Activated CD4-positive, alpha-beta T cell treated with anti-CD3 and anti-CD28 coated beads, Interleukin-2, amount 10 ng/mL, durations not matched to agents 24 days and 14 days (primary cell): ENCODE measurements around the gene CNOT3. TPM values are rescaled to one million over a fixed set of nuclear protein-coding genes. Genes with fewer than 3 reads are reported as not detected.

Source experiments
- DNase-seq: peaks from one replicate; pipeline ENCODE4 v3.0.0; 2022
- H3K27ac Mint-ChIP-seq: one replicate; pipeline ENCODE4 v1.8.0; 2022; ENCODE audit warnings: mild to moderate bottlenecking, mixed read lengths
- H3K27me3 Mint-ChIP-seq: one replicate; pipeline ENCODE4 v1.8.0; 2022; ENCODE audit warnings: mixed read lengths
- H3K36me3 Mint-ChIP-seq: one replicate; pipeline ENCODE4 v1.8.0; 2022; ENCODE audit warnings: low read depth, mild to moderate bottlenecking, mixed read lengths
- H3K4me1 Mint-ChIP-seq: one replicate; pipeline ENCODE4 v1.8.0; 2021; ENCODE audit warnings: mixed read lengths
- H3K4me3 Mint-ChIP-seq: one replicate; pipeline ENCODE4 v1.8.0; 2022; ENCODE audit warnings: mild to moderate bottlenecking, moderate library complexity, mixed read lengths
- H3K9me3 Mint-ChIP-seq: one replicate; pipeline ENCODE4 v1.8.0; 2021; ENCODE audit warnings: mixed read lengths
- intact Hi-C: fragments of 100-400 bp; cut with micrococcal nuclease; formaldehyde crosslinking; loops from one replicate; pipeline ENCODE4 v1.15.1; 2023
- total RNA-seq: library from RNA; stranded (reverse); gene quantifications from 2 replicates; pipeline ENCODE4 v1.2.3, GENCODE V29; 2022

Gene CNOT3
- total RNA-seq, 1 donor from 2014 or later = 64.5 TPM

DNA sequence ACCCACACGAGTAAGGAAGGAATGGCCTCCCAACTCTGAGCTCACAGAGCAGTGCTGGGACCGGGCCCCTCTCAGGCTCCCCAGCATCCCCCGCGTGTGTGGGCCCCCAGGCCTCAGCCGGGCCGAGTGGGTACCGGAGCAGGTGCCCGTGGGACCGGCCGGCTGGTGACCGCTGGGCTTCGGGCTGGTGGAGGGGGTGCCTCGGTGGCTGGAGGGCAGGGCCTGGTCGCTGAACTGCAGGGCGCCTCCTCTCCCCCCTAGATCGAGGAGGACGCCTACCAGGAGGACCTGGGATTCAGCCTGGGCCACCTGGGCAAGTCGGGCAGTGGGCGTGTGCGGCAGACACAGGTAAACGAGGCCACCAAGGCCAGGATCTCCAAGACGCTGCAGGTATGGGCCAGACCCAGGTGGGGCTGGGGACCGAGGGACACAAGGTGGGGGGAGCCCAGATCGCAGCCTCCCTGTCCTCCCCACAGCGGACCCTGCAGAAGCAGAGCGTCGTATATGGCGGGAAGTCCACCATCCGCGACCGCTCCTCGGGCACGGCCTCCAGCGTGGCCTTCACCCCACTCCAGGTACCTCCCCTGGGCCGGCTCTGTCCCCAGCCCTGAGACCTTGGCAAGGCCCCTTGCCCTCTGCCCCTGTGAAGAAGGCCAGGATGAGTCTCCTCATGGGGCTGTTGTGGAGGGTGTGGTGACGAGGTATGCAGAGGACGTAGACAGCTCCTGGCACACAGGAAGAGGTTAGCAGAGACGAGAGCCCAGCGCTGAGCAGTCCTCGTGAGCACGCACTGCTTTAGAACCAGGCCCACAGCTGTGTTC, 8.6 kb upstream of the CNOT3 start:
- H3K9me3 Mint-ChIP-seq = no peaks in the 10 kb centered on the region
- H3K27ac Mint-ChIP-seq = no peak overlapping the region
- DNase-seq = no peak
- intact Hi-C loops = no loop called here
- no peaks in the 10 kb centered on the region for H3K4me1 Mint-ChIP-seq
- no peak overlapping the region for H3K4me3 Mint-ChIP-seq
- H3K27me3 Mint-ChIP-seq = no peaks in the 10 kb centered on the region
- H3K36me3 Mint-ChIP-seq = peaks cover 33% of the 10 kb centered on the region

DNA sequence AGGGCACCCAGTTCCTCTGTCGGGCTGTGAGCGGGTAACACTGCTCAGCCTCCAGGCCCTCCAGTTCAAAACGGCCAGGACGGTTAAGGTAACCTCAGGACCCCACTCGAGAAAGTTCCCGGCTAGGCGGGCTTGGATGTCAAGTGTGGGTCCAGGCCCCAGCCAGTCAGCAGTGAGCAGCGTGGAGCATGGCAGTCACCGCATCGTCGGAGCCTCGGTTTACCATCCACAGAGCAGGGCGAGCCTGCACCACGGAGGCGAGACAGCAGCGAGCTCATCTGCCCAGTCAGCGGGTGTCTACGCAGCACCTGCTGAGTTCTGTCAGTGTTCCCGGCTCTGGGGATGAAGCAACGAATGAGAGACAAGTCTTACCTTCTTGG, 8.0 kb upstream of the CNOT3 start:
- Mint-ChIP-seq H3K27ac (no peak overlapping the region), H3K4me3 (no peak overlapping the region), H3K27me3 (no peaks in the 10 kb centered on the region), H3K9me3 (no peaks in the 10 kb centered on the region), H3K36me3 (peaks cover 29% of the 10 kb centered on the region), H3K4me1 (peaks cover 3% of the 10 kb centered on the region)
- no peak for DNase-seq
- intact Hi-C loops = no loop called here

DNA sequence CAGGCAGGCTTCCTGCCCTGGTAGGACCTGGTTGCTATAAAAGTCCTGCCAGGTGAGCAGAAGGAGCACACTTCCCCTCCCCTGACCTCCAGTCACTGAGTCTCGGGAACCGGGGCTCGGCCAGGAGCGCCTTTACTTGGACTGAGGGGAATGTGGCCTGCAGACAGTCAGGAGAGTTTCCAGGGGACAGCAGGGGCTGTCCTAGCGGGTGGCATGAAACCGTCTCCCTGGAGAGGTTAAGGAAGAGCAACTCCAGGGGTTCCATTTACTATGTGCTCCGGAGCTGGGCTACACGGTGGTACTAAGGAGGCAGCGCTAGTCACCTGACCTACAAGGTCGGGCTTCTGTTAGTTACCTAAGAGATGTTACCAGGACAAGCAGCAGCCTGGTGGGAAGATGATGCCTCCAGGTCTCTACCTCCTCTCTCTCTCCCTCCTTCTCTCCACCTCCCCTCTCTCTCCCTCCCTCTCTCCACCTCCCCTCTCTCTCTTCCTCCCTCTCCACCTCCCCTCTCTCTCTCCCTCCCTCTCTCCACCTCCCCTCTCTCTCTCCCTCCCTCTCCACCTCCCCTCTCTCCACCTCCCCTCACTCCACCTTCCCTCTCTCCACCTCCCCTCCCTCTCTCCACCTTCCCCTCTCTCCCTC, 4.1 kb upstream of the CNOT3 start:
- Mint-ChIP-seq H3K36me3 (peaks cover 10% of the 10 kb centered on the region), H3K27ac (no peak overlapping the region), H3K27me3 (no peaks in the 10 kb centered on the region), H3K9me3 (no peaks in the 10 kb centered on the region), H3K4me3 (no peak overlapping the region), H3K4me1 (peaks cover 15% of the 10 kb centered on the region)
- no peak for DNase-seq
- intact Hi-C loops = no loop called here

DNA sequence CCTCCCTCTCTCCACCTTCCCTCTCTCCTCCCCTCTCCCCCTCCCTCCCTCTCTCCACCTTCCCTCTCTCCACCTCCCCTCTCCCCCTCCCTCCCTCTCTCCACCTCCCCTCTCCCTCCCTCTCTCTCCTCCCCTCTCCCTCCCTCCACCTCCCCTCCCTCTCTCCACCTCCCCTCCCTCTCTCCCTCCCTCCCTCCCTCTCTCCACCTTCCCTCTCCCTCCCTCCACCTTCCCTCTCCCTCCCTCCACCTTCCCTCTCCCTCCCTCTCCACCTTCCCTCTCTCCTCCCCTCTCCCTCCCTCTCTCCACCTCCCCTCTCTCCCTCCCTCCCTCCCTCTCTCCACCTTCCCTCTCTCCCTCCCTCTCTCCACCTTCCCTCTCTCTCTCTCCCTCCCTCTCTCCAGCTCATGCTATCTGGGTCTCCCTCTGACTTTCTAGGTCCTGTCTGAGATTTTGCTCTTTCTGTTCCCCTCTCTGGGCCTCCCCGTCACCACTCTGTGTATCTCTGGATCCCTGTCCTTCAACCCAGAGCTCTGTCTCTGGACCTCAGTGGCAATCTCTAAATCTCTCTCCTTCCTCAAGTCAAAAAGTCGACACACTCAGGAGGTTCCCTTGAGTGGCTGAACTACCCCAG, 3.5 kb upstream of the CNOT3 start:
- no peak for DNase-seq
- Mint-ChIP-seq H3K9me3 (no peaks in the 10 kb centered on the region), H3K27me3 (no peaks in the 10 kb centered on the region), H3K36me3 (peaks cover 10% of the 10 kb centered on the region), H3K4me3 (peak overlapping the region; percentile 1), H3K27ac (no peak overlapping the region), H3K4me1 (peaks cover 21% of the 10 kb centered on the region)
- intact Hi-C loops = no loop called here

DNA sequence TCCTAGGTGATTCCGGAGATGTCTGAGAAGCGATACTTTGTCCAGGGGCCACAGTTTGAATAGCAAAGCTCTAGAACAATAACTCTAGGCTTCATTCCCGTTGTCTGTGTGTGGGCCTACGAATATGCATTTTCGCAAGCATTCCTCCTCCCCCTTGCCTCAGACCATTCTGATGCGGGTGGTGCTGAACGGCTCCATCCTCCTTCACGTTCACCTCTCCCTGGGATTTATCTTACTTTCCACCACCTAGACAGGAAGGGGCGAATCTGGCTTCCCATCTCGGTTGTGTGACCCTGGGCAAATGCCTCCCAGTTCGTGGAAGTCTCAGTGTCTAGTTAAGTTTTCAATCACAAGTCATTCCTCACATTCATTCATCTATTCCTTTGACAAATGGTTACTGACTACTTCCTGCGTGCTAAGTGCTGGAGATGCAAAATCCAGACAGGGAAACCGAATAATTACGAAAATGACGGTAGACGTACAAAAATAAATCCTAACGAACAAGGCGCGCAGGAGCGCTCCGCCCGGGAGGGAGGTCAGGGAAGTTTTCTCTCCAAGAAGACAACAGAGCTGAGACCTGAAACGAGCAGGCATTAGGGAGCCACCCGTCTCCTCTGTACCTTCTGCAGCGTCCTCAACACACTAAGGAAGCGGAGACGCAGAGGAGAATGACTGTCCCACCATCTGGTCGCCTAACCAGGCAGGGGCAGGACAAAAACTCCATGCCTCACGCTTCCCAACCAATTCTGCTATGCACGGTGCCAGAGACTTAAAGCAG, 1.3 kb upstream of the CNOT3 start:
- peak overlapping the region; percentile 79 for H3K27ac Mint-ChIP-seq
- no peak for DNase-seq
- H3K36me3 Mint-ChIP-seq = peaks cover 6% of the 10 kb centered on the region
- no peaks in the 10 kb centered on the region for H3K27me3 Mint-ChIP-seq
- peaks cover 36% of the 10 kb centered on the region for H3K4me1 Mint-ChIP-seq
- H3K4me3 Mint-ChIP-seq = peak overlapping the region; percentile 85
- no peaks in the 10 kb centered on the region for H3K9me3 Mint-ChIP-seq
- intact Hi-C loops = no loop called here

DNA sequence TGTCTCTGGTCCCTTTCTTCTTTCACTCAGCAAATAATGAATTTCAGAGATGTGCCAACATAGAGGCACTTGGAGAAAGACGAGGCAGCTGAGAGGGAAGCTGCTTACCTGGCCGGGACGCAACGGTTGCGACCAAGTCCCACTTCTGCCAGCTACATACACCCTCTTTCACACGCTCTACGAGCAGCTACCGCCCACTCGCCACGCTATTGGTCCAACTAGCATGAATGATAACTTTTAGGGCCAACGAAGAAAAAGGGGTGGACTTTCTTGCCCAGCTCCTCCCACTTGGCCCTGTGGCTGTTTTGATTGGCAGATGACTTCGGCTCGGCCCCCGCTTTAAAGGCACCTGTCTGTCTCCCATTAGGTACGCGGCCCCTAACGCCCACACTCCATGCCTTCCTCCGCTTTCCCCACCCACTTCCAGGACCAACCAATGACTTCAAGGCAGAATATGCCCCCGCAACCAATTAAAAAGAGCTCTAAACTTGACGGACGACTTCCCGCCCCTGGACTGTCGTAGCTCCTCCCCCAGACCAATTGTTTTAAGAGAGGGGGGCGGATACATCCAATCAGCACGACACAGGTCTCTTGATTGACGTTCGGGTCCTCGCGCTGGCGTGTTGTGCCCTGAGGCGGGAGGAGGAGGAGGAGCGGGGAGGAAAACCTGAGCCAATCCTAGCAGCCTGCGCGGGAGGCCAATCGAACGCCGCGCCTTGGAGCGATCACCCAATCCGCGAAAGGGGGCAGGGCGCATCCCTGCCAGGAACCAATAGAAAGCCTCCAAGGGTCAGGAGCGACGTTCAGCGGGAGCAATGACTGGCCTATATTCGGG, 481 bp upstream of the CNOT3 start:
- Mint-ChIP-seq H3K27ac (peak overlapping the region; percentile 79), H3K9me3 (no peaks in the 10 kb centered on the region)
- intact Hi-C loops = loop anchor here (1.0 kb wide), 6 partner anchors 22 to 327 kb away; partner anchors contain the start of genes LENG1, NDUFA3, PRPF31 and TFPT

DNA sequence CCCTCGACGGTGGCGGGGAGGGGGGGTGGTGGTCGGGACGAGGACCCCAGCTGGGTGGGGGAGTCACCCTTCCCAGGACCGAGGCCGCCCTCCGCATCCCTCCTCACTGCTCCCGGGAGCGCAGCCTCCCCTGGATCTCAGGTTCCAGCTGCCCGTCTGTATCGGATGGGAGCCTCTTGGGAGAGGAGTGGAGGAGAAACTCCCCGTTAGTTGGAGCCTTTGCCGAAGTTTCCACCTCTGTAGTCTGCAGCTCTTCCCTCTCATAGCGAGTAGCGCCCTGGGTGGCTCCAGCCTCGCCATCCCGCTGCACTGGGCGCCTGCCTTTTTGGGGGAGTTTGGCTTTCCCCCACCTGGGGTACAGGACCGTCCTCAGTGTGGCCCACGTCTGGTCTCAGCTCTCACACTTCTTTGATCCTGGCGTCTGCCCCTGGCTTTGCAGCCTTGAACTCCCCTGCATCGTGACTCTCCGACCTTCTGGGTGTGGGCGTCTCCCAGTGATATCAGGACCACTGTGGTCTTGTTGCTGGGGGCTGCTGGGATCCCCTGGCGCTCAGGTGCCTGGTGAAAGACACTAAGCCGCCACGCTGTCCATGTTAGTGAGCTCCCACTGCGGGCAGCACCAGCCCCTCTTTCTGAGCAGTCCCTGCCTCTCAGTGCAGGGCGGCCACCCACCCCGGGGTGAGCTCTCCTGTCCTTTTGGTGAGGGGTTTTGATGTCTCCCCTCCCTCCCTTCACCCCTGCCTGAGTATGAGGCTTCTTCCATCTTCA, 1.1 kb downstream of the CNOT3 start:
- Mint-ChIP-seq H3K4me1 (peaks cover 43% of the 10 kb centered on the region), H3K27ac (peak overlapping the region; percentile 95), H3K4me3 (peak overlapping the region; percentile 85), H3K36me3 (peaks cover 24% of the 10 kb centered on the region), H3K27me3 (no peaks in the 10 kb centered on the region), H3K9me3 (no peaks in the 10 kb centered on the region)
- intact Hi-C loops = no loop called here
- peak; percentile 68 for DNase-seq

More for the DNA sequence above, 481 bp upstream of the CNOT3 start:
- H3K27me3 Mint-ChIP-seq = no peaks in the 10 kb centered on the region
- H3K4me1 Mint-ChIP-seq = peaks cover 40% of the 10 kb centered on the region
- peaks cover 9% of the 10 kb centered on the region for H3K36me3 Mint-ChIP-seq
- DNase-seq = peak; percentile 100
- H3K4me3 Mint-ChIP-seq = peak overlapping the region; percentile 85

DNA sequence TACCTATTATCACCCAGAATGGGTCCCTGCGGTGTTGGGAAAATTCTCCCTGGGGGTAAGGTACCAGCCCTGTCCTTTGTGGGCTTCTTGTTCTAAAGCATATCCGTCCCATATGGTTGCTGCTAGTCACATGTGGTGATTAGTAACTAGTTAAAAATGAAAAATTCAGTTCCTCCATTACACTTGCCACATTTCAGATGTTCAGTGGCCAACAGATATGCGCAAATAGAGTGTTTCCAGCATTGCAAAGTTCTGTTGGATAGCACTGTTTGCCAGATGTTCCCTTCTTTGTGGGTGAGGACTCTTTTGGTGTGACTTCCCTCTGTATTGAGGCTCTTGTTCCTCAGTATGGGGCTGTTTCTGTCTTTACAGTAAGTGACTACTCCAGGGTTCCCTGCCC, 3.8 kb downstream of the CNOT3 start:
- Mint-ChIP-seq H3K4me1 (peaks cover 34% of the 10 kb centered on the region), H3K27me3 (no peaks in the 10 kb centered on the region), H3K4me3 (no peak overlapping the region), H3K36me3 (peaks cover 43% of the 10 kb centered on the region), H3K9me3 (no peaks in the 10 kb centered on the region), H3K27ac (no peak overlapping the region)
- DNase-seq = no peak
- intact Hi-C loops = no loop called here

DNA sequence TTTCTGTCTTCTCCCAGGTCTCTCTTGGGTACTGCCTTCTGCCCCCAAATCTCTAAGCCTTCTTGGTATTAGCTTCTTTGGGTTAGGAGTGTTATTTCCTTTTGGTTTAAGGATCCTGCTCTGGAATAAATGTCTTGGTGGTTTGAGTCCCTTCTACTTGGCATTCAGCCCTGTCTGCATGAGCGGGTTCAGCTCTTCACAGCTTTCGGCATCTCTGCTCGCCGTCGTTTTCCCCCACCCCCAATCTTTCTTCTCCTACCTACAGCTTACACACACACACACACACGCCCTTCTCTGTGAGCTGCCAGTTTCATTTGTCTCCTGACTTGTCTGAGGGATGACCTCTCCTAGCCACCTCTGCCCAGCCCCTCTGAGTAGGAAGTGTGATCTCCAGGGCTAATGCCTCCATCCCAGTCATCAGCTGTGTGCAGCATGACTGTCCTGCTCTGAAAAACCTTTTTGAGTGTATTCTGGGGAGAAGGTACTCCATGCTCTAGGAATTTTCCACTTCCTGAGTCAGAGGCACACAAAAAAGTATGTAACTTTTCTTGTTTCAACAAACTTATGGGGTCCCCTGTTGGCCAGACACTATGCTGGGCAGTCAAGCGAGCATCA, 4.7 kb downstream of the CNOT3 start:
- Mint-ChIP-seq H3K27me3 (no peaks in the 10 kb centered on the region), H3K4me3 (no peak overlapping the region), H3K9me3 (no peaks in the 10 kb centered on the region), H3K27ac (no peak overlapping the region), H3K4me1 (peaks cover 29% of the 10 kb centered on the region), H3K36me3 (peaks cover 50% of the 10 kb centered on the region)
- DNase-seq = no peak
- intact Hi-C loops = no loop called here

DNA sequence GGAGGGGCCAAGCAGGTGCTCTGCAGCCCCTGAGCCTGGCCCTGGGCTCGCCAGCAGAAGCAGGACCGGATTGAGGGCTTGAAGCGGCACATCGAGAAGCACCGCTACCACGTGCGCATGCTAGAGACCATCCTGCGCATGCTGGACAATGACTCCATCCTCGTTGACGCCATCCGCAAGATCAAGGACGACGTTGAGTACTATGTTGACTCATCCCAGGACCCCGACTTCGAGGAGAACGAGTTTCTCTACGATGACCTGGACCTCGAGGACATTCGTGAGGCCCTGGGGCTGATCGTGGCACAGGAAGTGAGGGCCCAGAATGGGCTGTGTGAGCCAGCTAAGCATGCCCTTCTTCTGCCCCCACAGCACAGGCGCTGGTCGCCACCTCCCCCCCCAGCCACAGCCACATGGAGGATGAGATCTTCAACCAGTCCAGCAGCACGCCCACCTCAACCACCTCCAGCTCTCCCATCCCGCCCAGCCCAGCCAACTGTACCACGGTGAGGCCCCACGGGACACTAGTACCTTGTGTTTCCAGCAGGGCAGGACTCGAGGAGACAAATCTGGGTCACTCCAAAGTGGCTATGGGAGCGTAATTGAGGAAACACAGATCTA, 8.1 kb downstream of the CNOT3 start:
- Mint-ChIP-seq H3K27me3 (no peaks in the 10 kb centered on the region), H3K4me1 (peaks cover 10% of the 10 kb centered on the region), H3K4me3 (no peak overlapping the region), H3K36me3 (peaks cover 64% of the 10 kb centered on the region), H3K27ac (no peak overlapping the region), H3K9me3 (no peaks in the 10 kb centered on the region)
- no peak for DNase-seq
- intact Hi-C loops = no loop called here

DNA sequence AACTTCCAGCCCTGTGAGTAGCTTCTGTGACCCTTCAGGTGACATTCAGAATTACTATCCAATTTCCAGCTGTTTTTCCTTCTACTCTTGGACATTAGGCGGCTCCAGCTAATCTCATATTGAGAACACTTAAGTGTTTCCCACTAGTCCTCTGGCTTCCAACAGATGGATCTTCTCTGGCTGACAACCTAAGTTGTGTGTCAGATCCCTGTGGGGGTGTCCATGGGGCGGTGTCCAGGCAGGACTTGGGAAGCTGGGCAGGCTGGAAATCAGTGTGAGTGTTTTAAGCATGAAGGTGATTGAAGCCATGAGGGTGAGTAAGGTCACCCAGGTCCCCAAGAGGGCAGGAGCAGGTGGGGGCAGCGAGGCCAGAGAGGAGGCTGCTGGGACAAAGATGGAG, 10.1 kb downstream of the CNOT3 start:
- Mint-ChIP-seq H3K4me1 (peaks cover 2% of the 10 kb centered on the region), H3K27me3 (no peaks in the 10 kb centered on the region), H3K9me3 (no peaks in the 10 kb centered on the region), H3K27ac (no peak overlapping the region), H3K36me3 (peaks cover 71% of the 10 kb centered on the region), H3K4me3 (no peak overlapping the region)
- DNase-seq = no peak
- intact Hi-C loops = no loop called here

DNA sequence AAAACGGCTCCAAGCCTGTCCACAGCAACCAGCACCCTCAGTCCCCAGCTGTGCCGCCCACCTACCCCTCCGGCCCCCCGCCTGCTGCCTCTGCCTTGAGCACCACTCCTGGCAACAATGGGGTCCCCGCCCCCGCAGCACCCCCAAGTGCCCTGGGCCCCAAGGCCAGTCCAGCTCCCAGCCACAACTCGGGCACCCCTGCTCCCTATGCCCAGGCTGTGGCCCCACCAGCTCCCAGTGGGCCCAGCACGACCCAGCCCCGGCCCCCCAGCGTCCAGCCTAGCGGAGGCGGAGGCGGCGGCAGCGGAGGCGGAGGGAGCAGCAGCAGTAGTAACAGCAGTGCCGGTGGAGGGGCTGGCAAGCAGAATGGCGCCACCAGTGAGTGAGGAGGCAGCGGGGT, 10.6 kb downstream of the CNOT3 start:
- no peak overlapping the region for H3K27ac Mint-ChIP-seq
- H3K9me3 Mint-ChIP-seq = no peaks in the 10 kb centered on the region
- no peaks in the 10 kb centered on the region for H3K27me3 Mint-ChIP-seq
- H3K36me3 Mint-ChIP-seq = peaks cover 69% of the 10 kb centered on the region
- peaks cover 2% of the 10 kb centered on the region for H3K4me1 Mint-ChIP-seq
- no peak for DNase-seq
- intact Hi-C loops = no loop called here
- H3K4me3 Mint-ChIP-seq = no peak overlapping the region
